CD4-positive, alpha-beta T cell treated with Interleukin-17A for 1 hour (primary cell): ENCODE measurements around the gene WDR91.
"Not testable (repeated sequence)": the region's sequence is repeated elsewhere in the genome, so short reads cannot be mapped to it uniquely, and the experiment has no call there.

ENCODE experiments used
- DNase-seq: peaks from one replicate; pipeline ENCODE4 v3.0.0-alpha.2; 2020

Gene WDR91

DNA sequence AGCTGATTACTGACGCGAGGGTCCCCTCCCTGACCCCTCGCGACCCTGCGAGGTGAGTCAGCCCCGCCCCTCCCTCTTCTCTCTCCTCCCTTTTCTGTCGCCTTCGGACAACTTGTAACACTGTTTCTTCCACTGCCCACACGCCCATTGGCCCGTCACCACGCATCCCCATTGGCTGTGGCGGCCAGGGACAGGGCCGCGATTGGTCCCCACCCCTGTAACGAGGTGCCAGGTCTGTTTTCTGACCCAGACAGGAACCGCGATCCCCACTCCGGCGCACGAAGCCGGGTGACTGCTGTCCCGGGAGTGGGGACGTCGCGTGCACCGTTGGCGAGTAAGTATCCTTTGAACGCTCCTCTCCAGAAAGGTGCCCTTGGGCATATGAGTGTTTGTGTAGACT is 22.2 kb upstream of the WDR91 start, which contains the start of gene STRA8:
Gene STRA8, plus strand, starts transcription at position 269 of the 400 bp plus-strand sequence. CDS start 6,687 bp downstream, outside the sequence.
- no peak for DNase-seq

DNA sequence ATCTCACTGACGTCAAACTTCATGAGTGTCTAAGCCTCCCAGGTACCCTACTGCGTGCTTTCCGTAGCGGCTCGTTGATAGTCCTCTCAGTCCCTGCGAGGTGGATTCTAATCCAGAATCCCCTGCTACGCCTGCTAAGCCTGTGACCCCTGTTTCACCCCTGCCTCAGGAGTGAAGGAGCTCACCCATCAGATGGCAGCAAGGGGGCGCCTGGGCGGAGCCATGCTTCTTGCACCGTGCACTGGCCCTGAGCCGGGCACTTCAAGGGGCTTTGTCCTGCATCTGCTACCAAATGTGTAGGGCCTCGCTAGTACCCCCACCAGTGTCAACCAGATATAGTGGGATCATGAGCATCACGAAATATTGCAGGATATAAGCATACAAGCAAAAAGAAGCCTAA is 21.4 kb upstream of the WDR91 start:
- no peak for DNase-seq

DNA sequence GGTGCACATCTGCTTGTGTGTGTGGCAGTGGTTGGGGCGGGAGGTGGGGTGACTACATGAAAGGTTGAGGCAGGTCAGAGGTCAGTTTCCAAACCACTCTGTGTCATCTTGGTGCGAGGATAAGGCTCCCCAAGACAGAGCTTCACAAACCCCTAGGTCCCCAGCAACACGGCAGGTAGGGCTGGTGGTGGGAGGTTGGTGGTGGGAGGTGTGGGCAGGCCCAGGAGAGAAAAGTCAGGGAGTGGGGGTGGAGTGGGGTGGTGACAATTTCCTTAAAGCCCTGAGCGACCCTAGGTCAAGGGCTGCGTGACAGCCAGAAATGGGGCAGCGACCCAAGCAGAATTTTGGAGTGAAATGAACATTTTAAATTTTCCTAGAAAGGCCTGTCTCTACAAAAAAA is 20.8 kb upstream of the WDR91 start:
- no peak for DNase-seq

- no peak for DNase-seq
Measured at GRCh38 chr7:135231686-135232085, 20.4 kb upstream of the WDR91 start.

- no peak for DNase-seq
Measured at GRCh38 chr7:135224027-135224426, 12.7 kb upstream of the WDR91 start.

GRCh38 chr7:135217645-135218509 is 6.6 kb upstream of the WDR91 start:
- DNase-seq = no peak

DNA sequence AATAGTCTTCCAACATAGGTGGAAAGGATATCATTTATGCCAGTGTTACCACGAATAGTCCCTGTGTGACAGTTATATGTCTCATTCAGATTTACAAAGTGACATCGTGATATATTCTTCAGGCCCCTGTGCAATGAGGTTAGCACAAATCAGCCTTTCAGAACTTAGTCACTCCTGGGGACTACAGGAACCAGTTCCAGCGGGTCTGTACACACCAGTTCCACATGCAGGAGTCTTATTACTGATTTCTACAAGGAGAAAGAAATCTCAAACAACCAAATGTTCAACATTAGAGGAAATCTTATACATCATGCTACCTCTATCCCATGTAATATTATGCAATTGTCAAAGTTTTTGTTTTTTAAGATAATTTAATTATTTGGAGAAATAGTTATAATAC is 4.4 kb upstream of the WDR91 start:
- no peak for DNase-seq

- no peak for DNase-seq
Measured at GRCh38 chr7:135215180-135215579, 3.9 kb upstream of the WDR91 start.

DNA sequence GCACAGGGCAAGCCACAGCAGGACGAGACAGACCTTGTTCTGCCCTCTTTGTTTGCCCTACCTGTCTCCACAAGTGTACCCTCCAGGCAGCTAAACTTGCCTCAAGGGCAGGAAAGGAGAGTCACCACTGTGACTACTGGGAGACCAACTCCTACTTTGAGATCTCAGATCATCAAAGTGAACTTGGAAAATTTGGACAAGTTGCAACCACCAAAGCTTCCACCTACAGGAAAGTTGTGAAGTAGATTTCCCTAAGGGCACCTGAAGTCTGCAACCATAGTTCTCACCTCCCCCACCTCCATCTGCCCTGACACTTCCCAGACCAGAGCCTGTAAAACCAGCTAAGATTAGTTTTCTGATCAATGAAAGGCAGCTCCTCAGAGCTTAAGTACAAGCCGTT is 2.5 kb upstream of the WDR91 start:
- DNase-seq = no peak

DNA sequence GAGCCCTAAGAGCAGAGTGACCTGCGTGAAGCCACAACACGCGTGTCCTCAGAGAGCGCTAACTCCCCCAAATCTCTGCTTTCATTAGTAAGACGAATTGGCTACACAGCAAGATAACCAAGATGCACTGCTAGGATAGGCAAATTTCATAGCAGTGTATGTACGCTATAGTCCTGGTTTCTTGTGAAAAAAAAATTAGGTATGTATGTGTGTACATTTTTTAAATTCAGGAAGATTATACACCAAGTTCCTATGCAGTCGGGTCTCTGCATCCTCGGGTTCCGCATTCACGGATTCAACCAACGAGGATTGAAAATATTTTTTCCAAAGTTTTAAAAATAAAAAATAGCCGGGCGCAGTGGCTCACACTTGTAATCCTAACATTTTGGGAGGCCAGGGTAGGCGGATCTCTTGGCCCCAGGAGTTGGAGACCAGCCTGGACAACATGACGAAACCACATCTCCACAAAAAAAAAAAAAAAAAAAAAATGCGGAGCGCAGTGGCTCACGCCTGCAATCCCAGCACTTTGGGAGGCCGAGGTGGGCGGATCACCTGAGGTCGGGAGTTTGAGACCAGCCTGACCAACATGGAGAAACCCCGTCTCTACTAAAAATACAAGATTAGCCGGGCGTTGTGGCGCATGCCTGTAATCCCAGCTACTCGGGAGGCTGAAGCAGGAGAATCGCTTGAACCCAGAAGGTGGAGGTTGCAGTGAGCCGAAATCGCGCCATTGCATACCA is 790 bp upstream of the WDR91 start:
- DNase-seq = not testable (repeated sequence)

DNA sequence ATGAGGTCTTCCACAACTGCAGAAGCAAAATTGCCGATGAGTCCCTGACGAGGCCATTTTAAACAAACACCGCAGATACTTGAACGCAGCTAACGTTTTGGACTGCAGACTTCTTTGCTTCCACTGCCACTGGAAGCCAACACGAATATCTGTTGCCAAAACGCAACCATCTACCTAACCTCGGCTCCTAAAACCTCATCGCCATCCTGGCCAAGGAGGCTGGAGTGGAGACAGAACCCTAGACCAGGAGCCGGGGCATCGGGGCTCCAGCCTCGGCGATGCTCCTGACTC is 493 bp downstream of the WDR91 start:
- DNase-seq = no peak

DNA sequence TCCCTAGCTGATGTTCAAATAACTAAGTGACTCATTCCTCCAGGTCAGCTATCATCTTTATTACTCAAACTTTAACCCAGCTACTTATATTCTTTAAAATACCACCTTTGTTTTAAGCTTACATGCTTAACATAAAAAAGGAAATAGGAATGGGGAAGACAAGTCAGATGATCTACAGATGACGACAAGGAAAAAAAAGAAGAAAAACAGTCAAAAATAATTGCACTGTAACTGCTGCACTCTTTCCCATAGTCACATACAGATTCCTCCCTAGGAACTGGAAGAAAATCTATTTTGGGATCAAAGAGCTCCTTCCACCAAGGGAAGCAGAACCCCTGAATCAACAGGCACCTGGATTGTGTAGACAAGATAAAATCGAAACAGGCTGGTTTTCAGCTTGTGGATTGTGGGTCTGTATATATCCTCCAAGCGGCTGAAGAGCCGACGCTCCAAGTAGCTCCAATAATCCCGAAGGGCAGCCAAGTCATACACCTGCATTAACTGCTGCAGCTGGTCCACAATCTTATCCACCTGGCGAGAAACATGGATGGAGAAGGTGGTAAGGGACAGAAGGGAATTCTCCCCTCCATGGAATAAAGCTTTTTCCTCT is 2.0 kb downstream of the WDR91 start:
- DNase-seq = no peak

GRCh38 chr7:135208102-135208793 is 3.1 kb downstream of the WDR91 start:
- no peak for DNase-seq

DNA sequence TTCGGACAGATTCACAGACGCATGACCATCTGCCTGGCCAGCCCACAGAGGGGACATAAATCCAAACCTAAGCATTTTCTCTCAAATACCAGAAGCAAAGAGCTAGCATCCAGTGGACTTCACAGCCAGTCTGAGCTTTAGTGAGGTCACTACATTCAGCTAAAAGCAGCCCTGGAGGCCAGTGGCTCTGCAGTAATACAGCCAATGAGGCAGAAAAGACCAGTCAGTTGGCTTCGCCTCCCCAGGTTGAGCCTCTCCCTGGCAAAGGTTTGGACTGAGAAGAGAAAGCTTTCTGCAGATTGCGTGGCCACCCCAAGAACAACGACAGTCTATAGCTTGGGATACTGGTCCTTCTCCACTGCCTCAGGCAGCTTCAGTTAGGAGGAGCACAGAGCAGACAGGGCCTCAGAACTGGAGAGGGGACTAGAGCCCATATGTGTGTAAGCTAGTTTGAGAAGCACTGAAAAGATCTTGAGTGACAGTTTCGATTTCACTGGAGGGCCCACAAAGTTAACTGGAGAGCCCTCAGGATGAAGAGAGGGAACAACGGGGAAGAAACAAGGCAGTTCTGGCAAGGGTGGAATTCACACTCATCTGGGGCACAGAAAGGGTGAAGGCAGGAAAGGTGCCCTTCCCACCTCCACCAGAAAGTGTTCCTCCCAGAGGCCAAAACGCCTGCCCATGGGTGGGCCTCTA is 3.8 kb downstream of the WDR91 start:
- no peak for DNase-seq

- DNase-seq = peak; percentile 6
Measured at GRCh38 chr7:135206941-135207391, 4.4 kb downstream of the WDR91 start.

DNA sequence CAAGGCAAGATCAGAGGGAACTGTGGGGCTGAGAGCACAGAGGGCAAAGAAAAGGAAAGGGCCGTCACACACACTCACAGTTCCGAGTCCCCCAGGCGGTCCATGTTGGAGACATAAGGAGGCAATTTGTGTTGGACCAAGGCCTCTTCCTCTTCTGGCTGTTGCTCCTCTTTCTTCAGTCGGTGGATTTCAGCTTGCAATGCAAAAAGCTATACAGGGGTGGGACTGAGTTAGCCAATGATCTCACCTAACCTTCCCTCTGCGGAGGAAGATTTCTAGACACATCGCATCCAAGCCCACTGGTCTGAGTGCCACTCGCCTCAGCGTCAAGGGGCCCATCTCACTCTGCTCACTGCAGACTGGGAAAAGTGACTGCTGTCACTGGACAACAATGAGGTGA is 5.5 kb downstream of the WDR91 start:
- no peak for DNase-seq

DNA sequence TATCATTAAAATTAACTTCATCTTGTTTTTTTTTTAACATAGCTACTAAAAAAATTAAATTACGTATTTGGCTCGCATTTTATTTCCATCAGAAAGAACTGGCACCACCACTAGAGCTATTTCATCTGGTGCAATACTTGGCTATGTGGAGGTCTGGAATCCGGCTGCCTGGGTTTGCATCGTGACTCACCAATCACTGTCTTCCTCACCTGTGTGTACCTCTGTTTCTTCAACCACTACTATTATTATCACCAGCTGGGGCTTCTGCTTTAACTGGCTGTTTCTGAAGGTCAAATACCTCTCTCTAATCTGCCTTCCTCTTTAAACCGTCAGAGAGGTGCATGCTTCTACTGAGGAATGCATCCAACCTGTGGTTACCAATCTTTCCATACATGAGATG is 6.5 kb downstream of the WDR91 start:
- DNase-seq = no peak

DNA sequence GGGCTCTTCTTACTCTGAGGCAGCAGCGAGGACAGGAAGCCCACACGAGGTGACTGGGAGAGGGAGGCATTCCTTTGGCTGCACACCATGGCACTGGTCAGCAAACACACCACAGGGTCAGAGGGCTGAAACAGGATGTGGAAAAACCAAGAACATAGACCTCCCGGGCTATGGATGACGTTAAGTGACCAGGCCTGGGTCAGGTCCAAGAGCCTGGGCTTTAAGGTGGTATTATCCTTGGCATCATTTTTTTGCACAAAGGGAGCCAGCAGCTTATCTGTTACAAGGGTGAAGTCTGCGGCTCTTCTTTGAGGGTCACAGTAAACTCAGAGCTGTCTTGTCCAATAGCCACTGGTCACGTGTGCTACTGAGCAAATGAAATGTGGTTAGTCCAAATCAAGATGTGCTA is 7.0 kb downstream of the WDR91 start:
- no peak for DNase-seq

- DNase-seq = no peak
Measured at GRCh38 chr7:135201350-135201749, 10.0 kb downstream of the WDR91 start.

- DNase-seq = no peak
Measured at GRCh38 chr7:135200821-135201331, 10.4 kb downstream of the WDR91 start.

- no peak for DNase-seq
Measured at GRCh38 chr7:135199439-135199838, 11.9 kb downstream of the WDR91 start.

GRCh38 chr7:135197906-135198655 is 13.2 kb downstream of the WDR91 start:
- no peak for DNase-seq
